Dendritic cell treated with granulocyte-macrophage colony-stimulating factor and Interleukin-4, amounts not matched to agents 40 ng/mL and 50 ng/mL, for 4 days (primary cell): ENCODE measurements around the gene B3GALT4.
A peak's percentile ranks its signal among the peaks of the same experiment; 100 is the strongest.
"Not testable (repeated sequence)": the region's sequence is repeated elsewhere in the genome, so short reads cannot be mapped to it uniquely, and the experiment has no call there.

Experiments used
- H3K27ac Mint-ChIP-seq: one replicate; pipeline ENCODE4 v1.8.0; 2022; ENCODE audit warnings: mild to moderate bottlenecking, mixed read lengths
- H3K27me3 Mint-ChIP-seq: one replicate; pipeline ENCODE4 v1.8.0; 2022; ENCODE audit warnings: mild to moderate bottlenecking, mixed read lengths
- H3K36me3 Mint-ChIP-seq: one replicate; pipeline ENCODE4 v1.8.0; 2022; ENCODE audit warnings: low read depth, mixed read lengths
- H3K4me1 Mint-ChIP-seq: one replicate; pipeline ENCODE4 v1.8.0; 2022; ENCODE audit warnings: low read depth, mixed read lengths
- H3K4me3 Mint-ChIP-seq: one replicate; pipeline ENCODE4 v1.8.0; 2022; ENCODE audit warnings: mild to moderate bottlenecking, moderate library complexity, mixed read lengths
- H3K9me3 Mint-ChIP-seq: one replicate; pipeline ENCODE4 v1.8.0; 2022; ENCODE audit warnings: mixed read lengths
- intact Hi-C: fragments of 100-400 bp; cut with micrococcal nuclease; formaldehyde crosslinking; loops from one replicate; pipeline ENCODE4 v1.15.0; 2022

B3GALT4 gene

DNA sequence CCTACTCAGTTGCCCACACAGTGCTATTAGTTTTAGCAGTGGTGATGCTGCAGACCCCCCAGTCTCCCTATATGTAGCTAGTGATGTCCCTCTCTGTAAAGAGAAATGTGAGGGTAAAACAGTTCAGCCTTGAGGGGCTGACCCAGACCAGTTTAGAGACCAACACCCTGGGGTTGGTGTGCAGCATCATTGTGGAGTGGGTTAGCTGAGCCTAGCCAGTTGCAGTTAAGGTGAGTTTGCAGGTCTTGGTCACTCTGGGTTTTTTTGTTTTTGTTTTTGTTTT, 401 bp upstream of the B3GALT4 start:
- Mint-ChIP-seq H3K36me3 (peaks cover 100% of the 10 kb centered on the region), H3K4me1 (peaks cover 89% of the 10 kb centered on the region)

DNA sequence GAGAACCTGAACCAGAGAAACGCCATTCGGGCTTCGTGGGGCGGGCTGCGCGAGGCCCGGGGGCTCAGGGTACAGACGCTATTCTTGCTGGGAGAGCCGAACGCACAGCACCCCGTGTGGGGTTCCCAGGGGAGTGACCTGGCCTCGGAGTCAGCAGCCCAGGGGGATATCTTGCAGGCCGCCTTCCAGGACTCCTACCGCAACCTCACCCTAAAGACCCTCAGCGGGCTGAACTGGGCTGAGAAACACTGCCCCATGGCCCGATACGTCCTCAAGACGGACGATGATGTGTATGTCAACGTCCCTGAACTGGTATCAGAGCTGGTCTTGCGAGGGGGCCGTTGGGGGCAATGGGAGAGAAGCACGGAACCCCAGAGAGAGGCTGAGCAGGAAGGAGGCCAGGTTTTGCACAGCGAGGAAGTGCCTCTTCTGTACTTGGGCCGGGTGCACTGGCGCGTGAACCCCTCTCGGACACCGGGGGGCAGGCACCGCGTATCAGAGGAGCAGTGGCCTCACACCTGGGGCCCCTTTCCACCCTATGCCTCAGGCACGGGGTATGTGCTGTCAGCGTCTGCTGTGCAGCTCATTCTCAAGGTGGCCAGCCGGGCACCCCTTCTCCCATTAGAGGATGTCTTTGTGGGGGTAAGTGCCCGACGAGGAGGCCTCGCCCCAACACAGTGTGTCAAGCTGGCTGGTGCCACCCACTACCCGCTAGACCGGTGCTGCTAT, 904 bp downstream of the B3GALT4 start:
- H3K4me1 Mint-ChIP-seq, result peaks cover 92% of the 10 kb centered on the region
- H3K9me3 Mint-ChIP-seq, result no peaks in the 10 kb centered on the region
- intact Hi-C loops, result no loop called here
- H3K27ac Mint-ChIP-seq, result peak overlapping the region; percentile 94
- H3K4me3 Mint-ChIP-seq, result peak overlapping the region; percentile 95
- H3K27me3 Mint-ChIP-seq, result no peaks in the 10 kb centered on the region
- H3K36me3 Mint-ChIP-seq, result peaks cover 100% of the 10 kb centered on the region

More for the DNA sequence above, 401 bp upstream of the B3GALT4 start:
- Mint-ChIP-seq H3K27ac (peak overlapping the region; percentile 94), H3K4me3 (peak overlapping the region; percentile 95), H3K9me3 (no peaks in the 10 kb centered on the region), H3K27me3 (no peaks in the 10 kb centered on the region)
- intact Hi-C loops, result no loop called here

DNA sequence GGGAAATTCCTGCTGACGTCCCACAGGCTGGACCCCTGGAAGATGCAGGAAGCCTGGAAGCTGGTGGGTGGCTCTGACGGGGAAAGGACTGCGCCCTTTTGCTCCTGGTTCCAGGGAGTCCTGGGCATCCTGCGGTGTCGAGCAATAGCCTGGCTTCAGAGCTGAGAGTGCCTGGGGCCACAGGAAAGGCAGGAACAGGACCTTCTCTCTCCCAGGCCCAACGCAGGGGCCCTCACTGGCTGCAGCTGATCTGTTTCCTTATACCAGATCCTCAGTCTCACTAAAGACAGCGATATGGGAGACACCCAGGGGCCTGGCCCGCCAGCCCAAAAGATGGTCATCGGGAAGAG, 1.4 kb downstream of the B3GALT4 start:
- Mint-ChIP-seq H3K9me3 (no peaks in the 10 kb centered on the region), H3K4me1 (peaks cover 86% of the 10 kb centered on the region), H3K27ac (peak overlapping the region; percentile 94), H3K27me3 (no peaks in the 10 kb centered on the region), H3K36me3 (peaks cover 100% of the 10 kb centered on the region), H3K4me3 (peak overlapping the region; percentile 95)
- intact Hi-C loops, result no loop called here

DNA sequence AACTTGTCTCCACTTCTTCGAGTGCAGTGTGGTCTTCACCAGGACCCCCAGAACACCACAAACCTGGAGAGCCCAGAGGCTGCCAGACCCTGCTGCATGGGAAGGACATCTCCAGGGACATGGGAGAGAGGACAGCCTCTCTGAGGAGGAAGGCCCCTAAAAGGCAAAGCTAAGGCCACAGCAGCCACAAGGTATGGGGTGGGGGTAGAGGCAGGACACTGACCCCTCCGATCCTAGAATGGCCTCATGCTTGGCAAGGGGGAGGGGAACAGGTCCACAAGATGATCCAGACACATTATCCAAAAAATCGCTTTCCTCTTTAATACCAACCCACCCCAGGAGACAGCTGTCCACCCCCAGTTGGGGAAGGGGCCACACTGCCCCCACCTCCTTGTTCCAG, 1.9 kb downstream of the B3GALT4 start:
- peaks cover 82% of the 10 kb centered on the region for H3K4me1 Mint-ChIP-seq
- peaks cover 100% of the 10 kb centered on the region for H3K36me3 Mint-ChIP-seq
- peak overlapping the region; percentile 95 for H3K4me3 Mint-ChIP-seq
- H3K27me3 Mint-ChIP-seq, result no peaks in the 10 kb centered on the region
- intact Hi-C loops, result no loop called here
- H3K27ac Mint-ChIP-seq, result peak overlapping the region; percentile 94
- no peaks in the 10 kb centered on the region for H3K9me3 Mint-ChIP-seq

DNA sequence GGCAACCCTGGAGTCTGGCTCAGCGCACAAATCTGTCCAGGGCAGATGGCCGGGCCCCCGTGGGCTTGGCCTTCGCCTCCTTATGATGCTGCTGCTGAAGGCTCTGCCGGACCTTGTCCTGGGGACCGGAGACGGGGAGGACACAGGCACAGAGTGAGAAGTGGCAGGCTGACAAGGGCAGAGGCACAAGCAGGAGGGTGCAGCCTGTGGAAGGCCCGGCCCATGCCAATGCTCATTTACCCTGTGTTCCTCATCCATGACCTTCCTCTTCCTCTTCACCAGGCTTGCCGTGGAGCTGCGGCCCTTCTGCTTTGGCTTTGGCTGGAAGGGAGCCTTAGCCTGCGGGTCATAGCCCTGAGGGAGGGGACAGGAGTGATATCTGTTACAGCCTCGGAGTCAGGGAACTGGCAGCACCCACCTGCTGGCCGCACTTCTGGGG, 2.4 kb downstream of the B3GALT4 start:
- no peaks in the 10 kb centered on the region for H3K27me3 Mint-ChIP-seq
- intact Hi-C loops, result no loop called here

DNA sequence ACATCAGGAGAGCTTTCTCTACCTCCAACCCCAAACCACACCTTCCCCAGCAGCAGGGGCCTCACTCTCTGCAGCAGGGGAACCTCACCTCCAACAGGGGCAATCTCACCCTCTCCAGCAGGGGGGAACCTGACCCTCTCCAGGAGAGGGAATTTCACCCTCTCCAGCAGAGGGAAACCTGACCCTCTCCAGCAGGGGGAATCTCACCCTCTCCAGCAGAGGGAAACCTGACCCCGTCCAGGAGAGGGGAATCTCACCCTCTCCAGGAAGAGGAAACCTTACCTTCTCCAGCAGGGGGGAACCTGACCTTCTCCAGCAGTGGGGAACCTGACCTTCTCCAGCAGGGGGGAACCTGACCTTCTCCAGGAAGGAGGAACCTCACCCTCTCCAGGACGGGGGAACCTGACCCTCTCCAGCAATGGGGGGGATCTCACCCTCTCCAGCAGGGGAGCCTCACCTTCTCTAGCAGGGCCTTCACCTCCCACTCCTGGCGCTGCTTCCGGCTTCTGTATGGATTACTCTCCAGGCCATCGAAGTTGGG, 3.1 kb downstream of the B3GALT4 start:
- peak overlapping the region; percentile 23 for H3K4me3 Mint-ChIP-seq
- H3K4me1 Mint-ChIP-seq, result peaks cover 70% of the 10 kb centered on the region
- no peaks in the 10 kb centered on the region for H3K9me3 Mint-ChIP-seq
- H3K27ac Mint-ChIP-seq, result peak overlapping the region; percentile 94
- H3K36me3 Mint-ChIP-seq, result peaks cover 97% of the 10 kb centered on the region
- intact Hi-C loops, result no loop called here
- H3K27me3 Mint-ChIP-seq, result no peaks in the 10 kb centered on the region

More for the DNA sequence above, 2.4 kb downstream of the B3GALT4 start:
- peaks cover 100% of the 10 kb centered on the region for H3K36me3 Mint-ChIP-seq
- H3K27ac Mint-ChIP-seq, result peak overlapping the region; percentile 94
- no peaks in the 10 kb centered on the region for H3K9me3 Mint-ChIP-seq
- peak overlapping the region; percentile 95 for H3K4me3 Mint-ChIP-seq
- H3K4me1 Mint-ChIP-seq, result peaks cover 78% of the 10 kb centered on the region

DNA sequence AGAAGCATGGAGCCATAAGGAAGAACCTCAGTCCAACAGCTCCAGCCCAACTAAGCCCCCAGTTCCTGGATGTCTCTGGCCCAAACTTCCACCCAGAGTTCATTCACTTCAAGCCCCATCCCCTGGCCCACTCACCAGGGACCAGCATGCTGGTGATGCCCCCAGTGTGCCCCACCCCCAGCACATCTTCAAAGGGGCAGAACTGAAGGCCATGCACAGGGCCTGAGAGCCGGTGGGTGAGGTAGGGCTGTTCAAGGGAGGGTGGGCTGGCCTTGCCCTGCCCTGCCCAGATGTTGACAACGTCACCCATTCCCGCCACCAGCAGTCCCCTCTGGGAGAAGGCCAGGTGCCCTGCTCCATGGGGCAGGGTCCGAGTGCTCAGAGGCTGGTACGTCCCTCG, 3.6 kb downstream of the B3GALT4 start:
- H3K4me3 Mint-ChIP-seq, result no peak overlapping the region
- H3K27ac Mint-ChIP-seq, result peak overlapping the region; percentile 94
- intact Hi-C loops, result no loop called here
- H3K9me3 Mint-ChIP-seq, result no peaks in the 10 kb centered on the region
- peaks cover 66% of the 10 kb centered on the region for H3K4me1 Mint-ChIP-seq
- no peaks in the 10 kb centered on the region for H3K27me3 Mint-ChIP-seq
- peaks cover 97% of the 10 kb centered on the region for H3K36me3 Mint-ChIP-seq

DNA sequence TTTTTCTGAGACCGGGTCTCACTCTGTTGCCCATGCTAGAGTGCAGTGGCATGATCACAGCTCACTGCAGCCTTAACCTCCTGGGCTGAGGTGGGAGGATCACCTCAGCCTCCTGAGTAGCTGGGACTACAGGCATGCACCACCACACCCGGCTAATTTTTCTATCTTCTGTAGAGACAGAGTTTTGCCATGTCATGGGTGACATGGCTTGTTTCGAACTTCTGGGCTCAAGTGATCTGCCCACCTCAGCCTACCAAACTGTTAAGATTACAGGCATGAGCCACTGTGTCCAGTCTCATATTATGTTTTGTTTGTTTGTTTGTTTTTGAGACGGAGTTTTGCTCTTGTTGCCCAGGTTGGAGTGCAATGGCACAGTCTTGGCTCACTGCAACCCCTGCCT, 8.3 kb downstream of the B3GALT4 start:
- H3K27me3 Mint-ChIP-seq, intact Hi-C loops, H3K9me3 Mint-ChIP-seq, H3K27ac Mint-ChIP-seq, H3K4me3 Mint-ChIP-seq: not testable (repeated sequence)
- H3K4me1 Mint-ChIP-seq, result peaks cover 55% of the 10 kb centered on the region
- H3K36me3 Mint-ChIP-seq, result peaks cover 92% of the 10 kb centered on the region

DNA sequence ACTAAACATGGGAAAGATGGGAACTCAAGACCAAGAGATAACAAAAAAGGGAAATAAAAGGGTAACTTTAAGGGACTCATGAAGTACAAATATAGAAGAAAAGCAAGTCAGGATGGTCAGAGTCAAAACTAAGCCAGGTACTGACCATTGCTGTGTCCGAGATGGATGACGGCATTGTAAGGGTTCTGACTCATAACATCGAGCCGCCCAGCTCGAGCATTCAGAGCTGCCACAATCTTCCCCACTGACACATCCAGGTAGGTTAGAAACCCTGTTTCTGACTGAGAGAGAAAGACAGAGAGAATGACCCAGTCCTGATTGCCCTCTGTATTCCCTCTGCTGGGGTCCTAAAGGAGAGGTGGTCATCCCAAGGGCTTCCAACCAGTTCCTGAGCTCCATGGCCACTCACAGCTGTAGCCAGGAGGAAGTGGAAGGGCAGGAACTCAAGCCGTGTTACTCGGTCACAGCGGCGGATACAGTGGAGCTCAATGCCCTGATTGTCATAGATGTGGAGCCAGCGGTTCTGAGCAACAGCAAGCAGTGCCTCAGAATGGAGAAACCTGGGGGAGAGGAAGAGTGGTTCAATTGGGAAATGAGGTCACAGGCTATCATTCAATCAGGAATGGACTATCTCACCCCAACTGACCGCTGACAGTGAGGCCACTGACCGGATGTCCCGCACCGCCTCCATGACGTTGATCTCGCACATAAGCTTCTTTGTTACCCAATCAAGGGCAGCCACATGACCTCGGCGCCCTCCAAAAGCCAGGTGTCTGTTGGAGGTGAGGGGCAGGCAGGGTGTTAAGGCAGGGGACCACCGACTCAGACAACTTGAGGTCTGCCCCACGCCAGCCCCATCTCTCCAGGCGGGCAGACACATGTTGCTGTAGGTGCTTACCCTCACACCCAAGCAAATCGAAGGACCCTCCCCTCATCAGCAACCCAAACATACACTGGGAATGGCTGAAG, 10.3 kb downstream of the B3GALT4 start:
- Mint-ChIP-seq H3K27me3 (no peaks in the 10 kb centered on the region), H3K4me3 (no peak overlapping the region), H3K27ac (peak overlapping the region; percentile 35), H3K9me3 (no peaks in the 10 kb centered on the region), H3K36me3 (peaks cover 92% of the 10 kb centered on the region), H3K4me1 (peaks cover 46% of the 10 kb centered on the region)
- intact Hi-C loops, result no loop called here

DNA sequence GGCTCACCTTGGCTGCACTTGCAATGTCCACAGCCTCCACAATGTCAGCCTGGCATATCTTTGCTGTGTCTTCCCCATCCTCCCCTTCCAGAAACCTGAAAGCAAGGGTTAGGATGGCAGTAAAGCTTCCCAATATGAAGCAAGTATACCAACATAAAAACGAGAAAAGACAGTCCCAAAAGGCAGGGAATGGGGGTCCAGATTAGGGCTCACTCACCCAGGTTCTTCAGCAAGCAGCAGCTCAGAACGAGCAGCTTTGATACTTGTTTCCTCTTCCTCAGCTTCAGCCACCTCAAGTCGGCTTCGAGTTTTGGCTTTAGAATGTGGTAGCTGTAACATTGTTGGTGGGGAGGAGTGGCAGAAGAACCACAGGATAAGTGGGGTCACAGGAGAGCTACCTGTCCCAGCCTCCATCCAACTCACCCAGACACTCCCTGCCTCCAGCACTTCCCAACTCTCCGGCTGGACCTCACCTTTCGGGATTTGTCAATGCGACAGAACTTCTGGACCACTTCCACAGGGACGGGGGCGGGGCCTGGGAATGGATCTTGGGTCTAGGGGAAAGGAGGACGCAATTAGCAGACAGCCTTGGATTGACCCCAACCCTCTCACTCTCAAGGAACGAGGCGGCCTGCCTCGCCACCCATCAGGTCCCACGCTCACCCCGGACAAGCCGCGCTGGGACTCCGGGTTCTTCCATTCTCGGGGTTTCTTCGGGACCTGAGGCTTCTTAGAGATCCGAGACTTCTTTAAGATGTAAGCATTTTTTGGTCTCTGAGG, 11.4 kb downstream of the B3GALT4 start:
- no peaks in the 10 kb centered on the region for H3K9me3 Mint-ChIP-seq
- H3K4me3 Mint-ChIP-seq, result peak overlapping the region; percentile 92
- no peaks in the 10 kb centered on the region for H3K27me3 Mint-ChIP-seq
- intact Hi-C loops, result no loop called here
- H3K36me3 Mint-ChIP-seq, result peaks cover 92% of the 10 kb centered on the region
- H3K27ac Mint-ChIP-seq, result peak overlapping the region; percentile 86
- peaks cover 48% of the 10 kb centered on the region for H3K4me1 Mint-ChIP-seq

DNA sequence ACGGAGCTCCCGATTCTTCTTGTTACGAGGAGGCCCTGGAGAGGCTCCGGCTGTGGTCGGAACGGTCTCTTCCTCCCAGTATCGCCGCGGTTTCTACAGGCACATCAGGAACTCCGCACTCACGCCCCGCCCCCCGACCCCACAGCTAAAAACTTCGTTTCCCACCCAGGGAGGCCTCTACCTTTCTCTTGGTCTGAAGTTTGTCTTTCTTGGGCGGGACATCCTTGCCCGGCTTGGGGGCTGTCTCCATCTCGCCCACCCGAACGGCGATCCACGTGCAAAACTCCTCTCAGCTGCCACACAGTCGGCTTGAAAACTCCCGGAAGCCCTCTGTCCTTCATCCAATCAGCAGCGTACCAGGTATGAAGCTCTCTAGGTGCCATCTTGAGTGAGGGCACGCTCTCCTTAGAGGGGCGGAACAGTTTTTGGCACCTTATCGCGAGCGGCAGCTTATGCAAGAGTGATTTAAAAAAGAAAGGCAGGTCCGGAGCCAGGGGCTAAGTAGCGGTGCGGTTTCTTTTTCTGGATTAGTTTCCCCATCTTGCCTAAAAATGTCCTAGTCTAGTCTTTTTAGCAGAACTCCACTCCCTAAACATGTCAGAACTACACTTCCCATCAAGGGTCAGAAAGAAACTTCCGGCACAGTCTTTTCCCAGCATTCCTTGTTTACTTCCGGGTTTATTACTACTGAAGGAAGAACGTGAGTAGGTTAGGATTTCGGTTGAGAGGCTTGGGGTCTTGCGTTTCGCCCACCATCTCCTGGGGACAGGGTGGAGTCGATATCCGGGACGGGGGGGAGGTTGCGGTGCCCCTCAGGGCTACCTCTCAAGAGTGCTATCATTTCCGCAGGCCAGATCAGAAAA, 12.2 kb downstream of the B3GALT4 start, which contains the start of the genes PFDN6 and WDR46:
TSS of gene PFDN6 (plus strand) at position 681 of the 863 bp plus-strand sequence. CDS start 256 bp downstream, outside the sequence.
TSS of gene WDR46 (minus strand) at position 319 of the 863 bp plus-strand sequence. CDS start at position 250, 69 bp downstream.
- Mint-ChIP-seq H3K27me3 (no peaks in the 10 kb centered on the region), H3K27ac (peak within 1 kb of the TSS; percentile 86), H3K4me3 (peak within 1 kb of the TSS; percentile 92), H3K9me3 (no peaks in the 10 kb centered on the region), H3K36me3 (peaks cover 92% of the 10 kb centered on the region), H3K4me1 (peaks cover 53% of the 10 kb centered on the region)
- intact Hi-C loops, result loop anchor here (1.0 kb wide), 2 partner anchors 10 to 18 kb away; partner anchors contain the start of gene VPS52

DNA sequence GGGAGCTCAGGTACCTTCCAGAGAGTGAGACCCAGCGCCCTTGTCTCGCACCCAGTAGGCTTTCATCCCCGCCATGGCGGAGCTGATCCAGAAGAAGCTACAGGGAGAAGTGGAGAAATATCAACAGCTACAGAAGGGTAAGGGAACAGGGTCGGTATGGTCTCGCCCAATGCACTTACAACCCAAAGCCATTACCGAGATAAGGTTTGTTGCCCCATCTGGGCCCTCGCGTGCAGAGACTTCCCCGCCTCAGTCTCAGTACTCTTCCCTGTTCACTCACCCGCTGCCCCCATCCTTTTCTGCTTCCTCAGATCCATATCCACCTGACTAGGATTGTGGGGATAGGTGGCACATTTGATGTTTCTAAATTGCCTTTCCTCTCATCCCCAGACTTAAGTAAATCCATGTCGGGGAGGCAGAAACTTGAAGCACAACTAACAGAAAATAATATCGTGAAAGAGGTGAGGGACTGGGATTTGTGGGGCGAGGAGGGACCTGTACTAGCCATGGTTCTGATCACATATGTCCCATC, 12.9 kb downstream of the B3GALT4 start:
- H3K4me3 Mint-ChIP-seq, result peak overlapping the region; percentile 92
- no peaks in the 10 kb centered on the region for H3K9me3 Mint-ChIP-seq
- peak overlapping the region; percentile 86 for H3K27ac Mint-ChIP-seq
- intact Hi-C loops, result loop anchor here (1.0 kb wide), 2 partner anchors 9 to 19 kb away; partner anchors contain the start of gene VPS52
- no peaks in the 10 kb centered on the region for H3K27me3 Mint-ChIP-seq
- H3K36me3 Mint-ChIP-seq, result peaks cover 95% of the 10 kb centered on the region
- peaks cover 60% of the 10 kb centered on the region for H3K4me1 Mint-ChIP-seq
